HFF-Myc (cell line): ENCODE measurements around the gene PHF3.

Source experiments
- DNase-seq: peaks from one replicate; pipeline ENCODE4 v3.0.0-alpha.2; 2011; ENCODE audit warnings: low read depth; ENCODE audit errors: extremely low read depth
- H3K4me3 ChIP-seq: replicated peaks from 2 replicates; pipeline ENCODE4 v1.5.1; 2011; ENCODE audit warnings: low read depth, mild to moderate bottlenecking, control low read depth, low read length
- TF ChIP-seq, protein P1 (sequence below): IDR thresholded peaks from 2 replicates; pipeline ENCODE4 v1.5.1; 2012; ENCODE audit warnings: mild to moderate bottlenecking, low read depth, low read length, control low read depth; ENCODE audit errors: missing control alignments

The PHF3 gene

DNA sequence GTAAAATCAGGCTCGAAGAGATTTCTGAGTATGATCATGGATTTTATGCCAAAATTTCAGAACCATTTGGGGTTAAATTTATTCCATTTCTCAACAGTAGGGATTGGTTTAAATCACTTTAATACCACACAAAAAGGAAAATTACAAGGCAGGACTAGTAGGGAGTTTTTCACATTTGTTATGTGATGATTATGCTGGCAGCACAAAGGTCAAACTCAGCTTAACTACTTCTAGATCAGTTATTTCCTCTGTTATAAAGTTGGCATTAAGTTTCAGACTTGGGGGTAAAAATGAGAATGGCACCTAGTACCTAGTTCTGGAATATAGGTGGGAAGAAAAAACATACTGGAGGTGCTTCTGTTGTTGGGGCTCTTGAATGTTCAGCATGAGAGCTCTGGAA, 39.5 kb downstream of the PHF3 start:
- TF ChIP-seq, protein P1, sequence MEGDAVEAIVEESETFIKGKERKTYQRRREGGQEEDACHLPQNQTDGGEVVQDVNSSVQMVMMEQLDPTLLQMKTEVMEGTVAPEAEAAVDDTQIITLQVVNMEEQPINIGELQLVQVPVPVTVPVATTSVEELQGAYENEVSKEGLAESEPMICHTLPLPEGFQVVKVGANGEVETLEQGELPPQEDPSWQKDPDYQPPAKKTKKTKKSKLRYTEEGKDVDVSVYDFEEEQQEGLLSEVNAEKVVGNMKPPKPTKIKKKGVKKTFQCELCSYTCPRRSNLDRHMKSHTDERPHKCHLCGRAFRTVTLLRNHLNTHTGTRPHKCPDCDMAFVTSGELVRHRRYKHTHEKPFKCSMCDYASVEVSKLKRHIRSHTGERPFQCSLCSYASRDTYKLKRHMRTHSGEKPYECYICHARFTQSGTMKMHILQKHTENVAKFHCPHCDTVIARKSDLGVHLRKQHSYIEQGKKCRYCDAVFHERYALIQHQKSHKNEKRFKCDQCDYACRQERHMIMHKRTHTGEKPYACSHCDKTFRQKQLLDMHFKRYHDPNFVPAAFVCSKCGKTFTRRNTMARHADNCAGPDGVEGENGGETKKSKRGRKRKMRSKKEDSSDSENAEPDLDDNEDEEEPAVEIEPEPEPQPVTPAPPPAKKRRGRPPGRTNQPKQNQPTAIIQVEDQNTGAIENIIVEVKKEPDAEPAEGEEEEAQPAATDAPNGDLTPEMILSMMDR, result no peak
- no peak overlapping the region for H3K4me3 ChIP-seq
- no peak for DNase-seq

DNA sequence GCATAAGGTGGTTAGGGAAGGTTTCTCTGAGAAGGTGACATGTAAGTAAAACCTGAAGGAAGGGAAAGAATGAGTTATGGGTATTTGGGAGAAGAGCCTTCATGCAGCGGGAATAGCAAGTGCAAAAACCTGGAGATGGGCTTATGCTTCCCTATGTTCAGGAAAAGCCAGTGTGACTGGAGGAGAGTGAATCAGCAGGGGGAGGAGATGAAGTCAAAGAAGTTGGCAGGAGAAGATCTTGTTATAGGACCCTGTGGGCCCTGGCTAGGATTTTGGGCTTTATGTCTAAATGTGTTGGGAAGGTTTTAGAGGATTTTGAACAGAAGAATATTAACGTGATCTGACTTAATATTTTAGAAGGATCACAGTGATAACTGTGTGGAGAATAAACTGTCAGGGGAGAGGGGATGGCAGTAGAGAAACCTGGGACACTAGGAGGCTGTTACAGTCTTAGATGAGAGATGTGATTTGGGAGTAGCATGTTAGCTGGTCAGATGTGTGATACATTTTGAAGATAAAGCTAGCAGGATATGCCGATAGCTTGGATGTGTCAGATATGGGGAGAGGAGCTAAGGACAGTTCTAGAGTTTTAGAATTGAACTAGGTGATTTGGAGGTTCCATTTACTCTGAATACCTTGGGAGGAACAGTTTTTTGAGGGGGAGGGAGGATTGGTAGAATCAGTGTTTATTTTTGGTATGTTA, 41.0 kb downstream of the PHF3 start:
- TF ChIP-seq, protein P1, result no peak
- H3K4me3 ChIP-seq, result no peak overlapping the region
- no peak for DNase-seq

DNA sequence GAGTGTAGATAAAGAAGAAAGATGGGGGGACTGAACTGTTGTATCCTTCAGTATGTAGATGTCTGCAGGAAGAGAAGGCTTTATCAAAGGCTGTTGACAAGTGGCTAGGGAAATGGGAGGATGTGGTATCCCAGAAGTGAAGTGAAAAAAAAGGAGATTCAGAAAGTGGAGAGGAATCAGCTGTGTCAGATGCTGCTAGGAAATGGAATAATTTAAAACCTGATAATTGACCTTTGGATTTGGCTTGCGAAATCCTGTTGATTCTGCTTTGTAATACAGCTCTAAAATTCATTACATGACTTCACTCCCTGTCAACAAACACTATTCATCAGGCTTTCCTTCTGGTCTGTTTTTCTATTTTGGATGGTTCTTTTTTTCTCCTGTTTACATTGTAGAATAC, 41.7 kb downstream of the PHF3 start:
- H3K4me3 ChIP-seq, result no peak overlapping the region
- TF ChIP-seq, protein P1, result no peak
- DNase-seq, result no peak

DNA sequence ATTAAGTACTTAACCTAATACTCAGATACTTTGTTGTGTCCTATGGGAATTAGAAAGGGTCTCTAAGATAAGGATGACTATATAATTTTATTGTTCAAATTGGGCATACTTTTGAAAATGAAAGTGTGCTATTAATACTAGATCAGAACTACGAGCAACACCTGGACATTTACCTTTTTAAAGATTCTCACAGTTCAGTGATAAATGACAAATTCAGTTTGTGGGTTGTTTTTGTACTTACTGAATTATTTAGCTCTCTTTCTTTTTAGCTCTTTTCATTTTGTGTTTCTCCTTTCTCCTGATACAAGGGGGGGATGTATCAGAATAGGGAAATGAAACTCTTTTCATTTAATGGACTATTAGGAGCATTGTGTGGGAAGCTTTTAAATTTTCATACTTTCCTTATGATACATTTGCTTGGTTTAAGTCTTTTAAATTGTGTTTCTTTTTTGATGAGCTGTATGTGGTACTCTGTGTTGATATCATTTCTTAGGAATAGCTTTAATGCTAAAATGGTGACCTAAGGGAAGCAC, 47.5 kb downstream of the PHF3 start:
- no peak for DNase-seq
- TF ChIP-seq, protein P1, result no peak
- no peak overlapping the region for H3K4me3 ChIP-seq

DNA sequence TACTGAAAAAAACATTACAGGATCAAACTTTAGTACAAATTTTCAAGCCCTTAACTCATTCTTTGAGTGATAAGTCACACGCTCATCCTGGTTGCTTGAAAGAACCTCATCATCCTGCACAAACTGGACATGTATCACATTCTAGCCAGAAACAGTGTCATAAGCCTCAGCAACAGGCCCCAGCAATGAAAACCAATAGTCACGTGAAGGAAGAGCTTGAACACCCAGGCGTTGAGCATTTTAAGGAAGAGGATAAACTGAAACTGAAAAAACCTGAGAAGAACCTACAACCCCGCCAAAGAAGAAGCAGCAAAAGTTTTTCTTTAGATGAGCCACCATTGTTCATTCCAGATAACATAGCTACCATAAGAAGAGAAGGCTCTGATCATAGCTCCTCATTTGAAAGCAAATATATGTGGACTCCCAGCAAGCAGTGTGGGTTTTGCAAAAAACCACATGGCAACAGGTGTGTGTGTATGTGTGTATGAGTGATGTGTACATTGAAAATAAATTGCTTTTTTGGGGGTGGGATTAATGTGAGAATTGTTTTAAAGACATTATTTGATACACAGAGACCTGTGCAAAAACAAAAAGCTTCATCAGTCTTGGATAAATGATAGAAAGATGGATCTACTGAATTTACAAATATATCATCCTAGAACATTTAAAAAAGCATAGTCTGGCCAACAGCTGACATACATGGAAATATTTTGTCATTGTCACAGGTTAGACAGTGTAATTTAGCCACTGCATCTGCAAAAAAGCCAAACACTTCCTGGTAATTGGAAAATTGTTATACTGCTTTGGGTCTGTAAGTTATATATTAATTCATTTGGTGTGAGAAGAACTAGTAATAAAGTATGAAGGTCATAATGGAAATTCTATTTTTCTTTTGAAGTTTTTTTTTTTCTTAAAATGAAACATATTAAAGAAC, 50.1 kb downstream of the PHF3 start:
- no peak overlapping the region for H3K4me3 ChIP-seq
- TF ChIP-seq, protein P1, result no peak
- DNase-seq, result no peak

DNA sequence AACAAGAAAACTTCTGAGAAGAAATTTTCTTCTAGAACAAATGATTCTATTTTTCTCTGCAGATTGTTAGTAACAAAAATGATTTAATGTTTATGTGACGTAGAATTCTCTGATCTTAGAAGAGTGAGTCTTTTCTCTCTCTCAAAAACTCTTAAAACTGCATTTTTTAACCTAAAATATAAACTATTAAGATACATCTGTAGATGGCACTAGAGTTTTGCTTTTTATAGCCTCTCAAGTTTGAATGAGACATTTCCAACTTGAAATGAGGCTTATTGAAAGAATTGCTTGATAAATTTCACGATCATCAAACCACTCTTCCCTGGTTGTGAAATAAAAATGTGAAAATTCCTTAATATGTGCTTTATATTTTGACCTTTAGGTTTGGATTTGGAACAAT, 53.8 kb downstream of the PHF3 start:
- TF ChIP-seq, protein P1, result no peak
- no peak for DNase-seq

More for the DNA sequence above, 53.8 kb downstream of the PHF3 start:
- no peak overlapping the region for H3K4me3 ChIP-seq
